Measurements from ENCODE around the gene GAS2L3.

The GAS2L3 gene

DNA sequence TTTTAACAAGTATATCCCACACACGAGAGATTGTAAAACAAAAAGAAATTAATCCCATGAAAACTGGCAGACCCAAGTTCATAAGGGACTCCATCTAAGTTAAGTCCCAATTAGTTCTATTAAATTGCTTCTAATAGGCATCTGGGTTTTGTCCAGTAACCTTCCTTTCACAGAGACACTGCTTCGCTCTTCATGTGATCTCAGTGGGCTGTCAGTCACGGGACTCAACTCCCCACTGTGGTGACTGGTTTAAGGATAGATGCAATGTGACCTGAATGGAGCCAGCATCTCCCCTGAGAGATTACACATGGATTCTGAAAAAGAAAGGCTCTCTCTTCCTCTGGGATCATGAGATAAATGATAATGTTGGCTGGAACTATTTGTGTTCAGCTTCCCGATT lies 96.4 kb downstream of the GAS2L3 start:
- H3K4me3 Mint-ChIP-seq, result no peak overlapping the region
- no peaks in the 10 kb centered on the region for H3K36me3 Mint-ChIP-seq
- no peaks in the 10 kb centered on the region for H3K4me1 Mint-ChIP-seq
- no peak overlapping the region for H3K27ac Mint-ChIP-seq
- ATAC-seq, result no peak
- no peaks in the 10 kb centered on the region for H3K9me3 Mint-ChIP-seq
- H3K27me3 Mint-ChIP-seq, result peaks cover 18% of the 10 kb centered on the region

DNA sequence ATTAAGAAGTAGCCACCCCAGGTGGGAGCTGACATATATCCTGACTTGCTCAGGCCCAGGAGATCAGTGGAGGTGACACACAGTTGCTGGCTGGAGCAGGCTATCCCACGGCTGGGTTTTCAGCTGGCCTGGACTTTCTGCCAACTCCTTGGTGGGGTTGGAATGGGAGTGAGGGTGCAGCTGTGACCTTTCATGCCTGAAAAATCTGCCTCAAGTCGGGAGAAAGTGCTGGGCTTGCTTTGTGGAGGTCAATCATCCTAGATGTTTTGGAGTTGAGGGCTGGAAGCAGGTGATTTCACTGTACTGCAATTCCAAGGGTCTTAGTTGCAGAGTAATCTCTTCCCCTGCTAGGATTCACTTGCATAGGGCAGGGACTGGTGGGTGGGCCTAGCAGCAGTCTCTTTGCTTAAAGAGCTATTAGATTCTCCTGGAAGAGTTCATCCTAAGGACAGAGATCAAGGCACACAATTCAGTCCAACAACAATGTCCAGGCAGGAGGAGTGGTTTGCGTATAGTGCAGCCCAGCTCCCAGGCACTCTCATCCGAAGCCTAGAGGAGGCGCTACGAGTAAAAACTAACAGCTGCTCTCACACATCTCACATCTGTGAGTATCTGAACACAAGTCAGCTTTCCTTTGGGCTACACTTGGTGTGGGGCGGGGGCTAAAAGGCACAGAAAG lies 98.1 kb downstream of the GAS2L3 start:
- H3K9me3 Mint-ChIP-seq, result peaks cover 2% of the 10 kb centered on the region
- H3K4me1 Mint-ChIP-seq, result no peaks in the 10 kb centered on the region
- no peak overlapping the region for H3K27ac Mint-ChIP-seq
- H3K36me3 Mint-ChIP-seq, result no peaks in the 10 kb centered on the region
- no peak overlapping the region for H3K4me3 Mint-ChIP-seq
- ATAC-seq, result no peak
- peaks cover 18% of the 10 kb centered on the region for H3K27me3 Mint-ChIP-seq

DNA sequence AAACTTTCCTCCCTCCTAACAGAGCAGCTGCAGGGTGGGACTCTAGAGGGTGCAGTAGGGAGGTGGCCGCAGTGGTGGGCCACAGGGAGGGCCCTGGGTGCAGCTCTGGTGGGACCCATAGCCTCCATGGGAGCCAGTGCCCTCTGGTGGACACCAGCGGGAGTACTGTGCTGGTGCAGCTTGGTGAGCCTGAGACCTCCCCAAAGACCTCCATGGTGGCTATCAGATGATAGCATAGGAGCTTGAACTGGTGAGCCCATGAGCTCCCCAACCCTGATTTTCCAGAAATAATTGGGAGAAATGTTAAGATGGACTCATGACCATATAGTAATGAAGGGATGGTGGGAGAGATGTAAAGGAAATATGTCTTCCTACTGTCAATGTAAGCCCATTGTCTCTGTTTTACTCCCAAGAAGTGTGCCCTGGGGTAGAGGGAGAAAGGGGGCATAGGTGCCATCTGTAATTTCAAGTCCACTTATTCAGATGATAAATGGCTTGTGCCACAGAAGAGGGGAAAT lies 98.7 kb downstream of the GAS2L3 start:
- Mint-ChIP-seq H3K27ac (no peak overlapping the region), H3K4me3 (no peak overlapping the region), H3K4me1 (no peaks in the 10 kb centered on the region), H3K27me3 (peaks cover 18% of the 10 kb centered on the region), H3K36me3 (no peaks in the 10 kb centered on the region), H3K9me3 (peaks cover 5% of the 10 kb centered on the region)
- peak; percentile 26 for ATAC-seq

DNA sequence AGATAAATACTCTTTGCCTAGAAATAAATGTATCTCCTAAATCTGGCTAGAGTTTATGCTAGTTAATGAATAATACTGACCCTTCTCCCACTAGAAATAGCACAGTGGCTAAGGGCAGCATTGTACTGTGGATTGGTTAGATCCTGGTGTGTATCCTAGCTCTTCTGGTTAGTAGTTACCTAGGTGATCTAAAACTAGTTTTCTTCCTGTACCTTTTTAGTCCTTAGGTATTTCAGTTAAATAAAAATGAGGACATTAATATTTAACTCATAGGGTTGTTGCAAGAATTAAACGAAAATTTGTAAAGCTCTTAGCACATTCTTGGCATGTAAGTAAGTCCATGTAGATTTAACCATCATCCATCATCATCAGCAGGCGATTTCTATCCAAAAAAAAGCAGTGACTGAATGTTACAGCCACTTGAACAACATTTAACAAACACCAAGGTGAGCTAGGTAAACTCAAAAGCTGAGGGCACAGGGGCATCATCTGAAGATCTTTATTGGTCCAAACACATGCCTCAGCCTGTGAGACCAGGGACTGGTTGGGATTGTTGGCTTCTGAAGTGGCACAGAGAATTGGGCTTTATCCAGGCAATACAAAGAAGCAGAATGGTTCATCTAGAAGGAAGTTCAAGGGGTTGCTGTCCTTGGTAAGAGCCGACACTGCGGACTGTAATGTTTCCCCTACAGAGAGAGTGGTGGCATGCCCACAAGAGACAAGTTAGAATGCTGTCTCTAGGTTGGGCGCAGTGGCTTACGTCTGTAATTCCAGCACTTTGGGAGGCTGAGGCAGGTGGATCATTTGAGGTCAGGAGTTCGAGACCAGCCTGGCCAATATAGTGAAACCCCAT lies 100.8 kb downstream of the GAS2L3 start:
- Mint-ChIP-seq H3K27me3 (peaks cover 11% of the 10 kb centered on the region), H3K27ac (no peak overlapping the region), H3K36me3 (no peaks in the 10 kb centered on the region), H3K4me1 (no peaks in the 10 kb centered on the region), H3K9me3 (peaks cover 6% of the 10 kb centered on the region), H3K4me3 (no peak overlapping the region)
- no peak for ATAC-seq

All from stimulated activated memory B cell treated with anti-CD40 and anti-IgM and Interleukin-4, amounts not matched to agents 10 μg/mL and 1 μg/mL and 100 μg/mL, for 72 hours (primary cell).